ENCODE data around the gene GSTA5. TPM values are rescaled to one million over a fixed set of nuclear protein-coding genes. Genes with fewer than 3 reads are reported as not detected.
"Not testable (repeated sequence)": the region's sequence is repeated elsewhere in the genome, so short reads cannot be mapped to it uniquely, and the experiment has no call there.

Gene GSTA5
- total RNA-seq, 4 donors from 2014 or later: not detected

- no peak for TF ChIP-seq CTCF (IDR thresholded peaks at IDR 0.05)
- no peak for TF ChIP-seq POLR2A (IDR thresholded peaks at IDR 0.05)
- TF ChIP-seq POLR2AphosphoS5 (IDR thresholded peaks at IDR 0.05): no peak
- no peak for TF ChIP-seq EP300 (IDR thresholded peaks at IDR 0.05; ENCODE audit: low read depth)
Measured at GRCh38 chr6:52858416-52858815, 17.8 kb upstream of the GSTA5 start.

GRCh38 chr6:52856137-52856536 is 15.5 kb upstream of the GSTA5 start:
- DNase-seq: peak; percentile 16
- in situ Hi-C loops (cut with MboI; ENCODE audit: low pct_ligation_motif_present in 1 of 4, low pct_unique_long_range_greater_than_20kb in 1 of 4, low sequenced_read_pairs in 3 of 4); H3K27ac ChIP-seq; H3K27me3 ChIP-seq; H3K4me1 ChIP-seq; intact Hi-C loops (cut with DNase I; ENCODE audit: low total_unique reads); H3K36me3 ChIP-seq; H3K9me3 ChIP-seq; H3K4me3 ChIP-seq: not testable (repeated sequence)
- 10% methylated on average over 3 of the region's 3 CpGs; no CpG with 5 or more reads in 1 of the 2 donors for WGBS, 2 donors (ENCODE audit: low coverage in 1 of 2)

More at GRCh38 chr6:52858416-52858815, 17.8 kb upstream of the GSTA5 start:
- no peaks in the 10 kb centered on the region for H3K4me1 ChIP-seq
- no peaks in the 10 kb centered on the region for H3K9me3 ChIP-seq
- 90 to 96% methylated on average over 4 of the region's 4 CpGs for WGBS, 2 donors (ENCODE audit: low coverage in 1 of 2)
- intact Hi-C loops (cut with DNase I; ENCODE audit: low total_unique reads): no loop called here
- no peak for DNase-seq
- in situ Hi-C loops (cut with MboI; ENCODE audit: low pct_ligation_motif_present in 1 of 4, low pct_unique_long_range_greater_than_20kb in 1 of 4, low sequenced_read_pairs in 3 of 4): no loop called here
- no peaks in the 10 kb centered on the region for H3K36me3 ChIP-seq
- no peak overlapping the region for H3K4me3 ChIP-seq
- no peak overlapping the region for H3K27ac ChIP-seq
- no peaks in the 10 kb centered on the region for H3K27me3 ChIP-seq

GRCh38 chr6:52849137-52849536 is 8.5 kb upstream of the GSTA5 start:
- H3K36me3 ChIP-seq: no peaks in the 10 kb centered on the region
- no peaks in the 10 kb centered on the region for H3K27me3 ChIP-seq
- H3K27ac ChIP-seq: no peak overlapping the region
- TF ChIP-seq POLR2AphosphoS5 (IDR thresholded peaks at IDR 0.05) (no peak), EP300 (IDR thresholded peaks at IDR 0.05; ENCODE audit: low read depth) (no peak), CTCF (IDR thresholded peaks at IDR 0.05) (no peak), POLR2A (IDR thresholded peaks at IDR 0.05) (no peak)
- intact Hi-C loops (cut with DNase I; ENCODE audit: low total_unique reads): no loop called here
- in situ Hi-C loops (cut with MboI; ENCODE audit: low pct_ligation_motif_present in 1 of 4, low pct_unique_long_range_greater_than_20kb in 1 of 4, low sequenced_read_pairs in 3 of 4): no loop called here
- H3K9me3 ChIP-seq: no peaks in the 10 kb centered on the region
- H3K4me1 ChIP-seq: no peaks in the 10 kb centered on the region
- 81% methylated on average over 4 of the region's 4 CpGs; no CpG with 5 or more reads in 1 of the 2 donors for WGBS, 2 donors (ENCODE audit: low coverage in 1 of 2)
- DNase-seq: no peak
- H3K4me3 ChIP-seq: no peak overlapping the region

- intact Hi-C loops (cut with DNase I; ENCODE audit: low total_unique reads) (no loop called here), in situ Hi-C loops (cut with MboI; ENCODE audit: low pct_ligation_motif_present in 1 of 4, low pct_unique_long_range_greater_than_20kb in 1 of 4, low sequenced_read_pairs in 3 of 4) (no loop called here)
Measured at GRCh38 chr6:52846002-52846401, 5.4 kb upstream of the GSTA5 start.

GRCh38 chr6:52843605-52844004 is 3.0 kb upstream of the GSTA5 start:
- no peak overlapping the region for H3K27ac ChIP-seq
- no peaks in the 10 kb centered on the region for H3K27me3 ChIP-seq
- DNase-seq: peak; percentile 18
- intact Hi-C loops (cut with DNase I; ENCODE audit: low total_unique reads) (no loop called here), in situ Hi-C loops (cut with MboI; ENCODE audit: low pct_ligation_motif_present in 1 of 4, low pct_unique_long_range_greater_than_20kb in 1 of 4, low sequenced_read_pairs in 3 of 4) (no loop called here)
- H3K4me3 ChIP-seq: no peak overlapping the region
- no peak for TF ChIP-seq CTCF (IDR thresholded peaks at IDR 0.05)
- no peak for TF ChIP-seq POLR2AphosphoS5 (IDR thresholded peaks at IDR 0.05)
- no peak for TF ChIP-seq EP300 (IDR thresholded peaks at IDR 0.05; ENCODE audit: low read depth)
- TF ChIP-seq POLR2A (IDR thresholded peaks at IDR 0.05): no peak
- no peaks in the 10 kb centered on the region for H3K36me3 ChIP-seq
- H3K9me3 ChIP-seq: no peaks in the 10 kb centered on the region
- 74 to 88% methylated on average over 4 of the region's 4 CpGs for WGBS, 2 donors (ENCODE audit: low coverage in 1 of 2)
- H3K4me1 ChIP-seq: no peaks in the 10 kb centered on the region

More at GRCh38 chr6:52846002-52846401, 5.4 kb upstream of the GSTA5 start:
- H3K27ac ChIP-seq: no peak overlapping the region
- no peaks in the 10 kb centered on the region for H3K9me3 ChIP-seq
- no peaks in the 10 kb centered on the region for H3K4me1 ChIP-seq
- no peak for TF ChIP-seq EP300 (IDR thresholded peaks at IDR 0.05; ENCODE audit: low read depth)
- no peak for TF ChIP-seq POLR2A (IDR thresholded peaks at IDR 0.05)
- TF ChIP-seq POLR2AphosphoS5 (IDR thresholded peaks at IDR 0.05): no peak
- H3K36me3 ChIP-seq: no peaks in the 10 kb centered on the region
- H3K27me3 ChIP-seq: no peaks in the 10 kb centered on the region
- WGBS, 2 donors (ENCODE audit: low coverage in 1 of 2): 45 to 50% methylated on average over 1 of the region's 1 CpG
- H3K4me3 ChIP-seq: no peak overlapping the region
- no peak for DNase-seq

All from transverse colon (tissue), 4 donors.